NCI-H345 (cell line): ENCODE data around the gene PRAME.
"Not testable (repeated sequence)": the region's sequence is repeated elsewhere in the genome, so short reads cannot be mapped to it uniquely, and the experiment has no call there.

ENCODE experiments used
- DNase-seq: peaks from one replicate; lab custom pipeline; 2025; lab: John Stamatoyannopoulos, UW

Gene PRAME

DNA sequence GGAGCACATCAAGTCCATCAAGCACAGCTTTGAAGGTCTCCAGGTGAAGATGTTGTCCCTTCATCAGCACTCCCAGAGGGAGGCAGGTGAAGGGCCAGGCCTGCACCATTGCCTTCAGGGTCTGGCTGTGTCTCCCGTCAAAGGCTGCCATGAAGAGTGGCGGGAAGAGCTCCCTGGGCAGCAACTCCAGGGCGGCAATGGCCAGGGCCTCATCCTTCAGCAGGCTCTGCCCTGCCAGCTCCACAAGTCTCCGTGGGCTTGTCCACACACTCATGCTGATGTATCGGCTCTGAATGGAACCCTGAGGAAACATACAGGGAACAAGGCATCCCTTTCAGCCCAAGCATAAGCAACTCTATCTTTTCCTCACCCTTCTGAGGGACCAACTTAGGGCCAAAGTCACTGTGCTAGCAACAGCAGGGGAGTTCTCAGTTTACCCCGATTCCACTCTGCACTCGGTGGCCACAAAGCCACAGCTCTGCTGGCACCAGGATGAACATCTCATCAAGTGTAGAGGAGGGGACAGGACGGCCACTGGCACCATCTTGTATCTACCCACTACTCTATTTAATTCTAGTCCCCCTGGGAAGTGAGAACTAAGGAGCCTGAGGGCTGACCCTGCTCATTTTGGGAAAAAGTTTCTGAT is 8.2 kb downstream of the PRAME start:
- no peak for DNase-seq

DNA sequence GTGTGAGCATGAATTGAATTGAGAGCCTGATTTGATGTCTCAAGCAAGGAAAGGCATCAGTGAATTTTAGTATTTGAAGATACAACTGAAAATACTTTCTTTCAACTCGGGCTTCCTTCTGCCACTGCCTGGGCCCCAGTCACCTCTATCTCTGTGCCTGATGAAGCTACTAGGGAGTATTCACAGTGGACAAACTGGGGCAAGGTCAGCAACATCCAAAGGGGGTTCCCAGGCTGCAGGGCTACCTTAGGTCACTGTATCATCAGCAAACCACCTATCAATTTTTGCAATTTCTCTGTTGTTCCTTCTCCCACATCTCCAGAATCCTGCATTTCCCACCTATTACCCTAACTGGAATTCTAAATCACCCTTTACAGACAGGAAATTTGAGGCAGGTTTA is 10.2 kb downstream of the PRAME start:
- DNase-seq = no peak

DNA sequence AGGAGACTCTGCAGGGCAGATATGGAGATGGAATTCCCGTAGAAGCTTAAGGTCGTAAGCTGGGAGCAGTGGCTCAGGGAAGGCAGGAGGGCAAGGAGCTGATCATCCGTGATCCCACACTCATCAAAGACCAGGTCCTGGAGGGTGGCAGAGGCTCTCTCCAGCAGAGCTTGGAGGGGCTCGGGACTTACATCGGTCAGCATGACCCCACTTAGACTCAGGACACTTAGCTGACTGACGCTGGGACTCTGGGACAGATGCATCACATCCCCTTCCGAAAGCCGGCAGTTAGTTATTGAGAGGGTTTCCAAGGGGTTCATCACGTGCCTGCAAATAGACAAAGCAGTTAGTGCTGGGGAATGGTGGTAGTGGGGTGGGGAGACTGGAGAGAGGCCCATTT is 10.7 kb downstream of the PRAME start:
- no peak for DNase-seq

DNA sequence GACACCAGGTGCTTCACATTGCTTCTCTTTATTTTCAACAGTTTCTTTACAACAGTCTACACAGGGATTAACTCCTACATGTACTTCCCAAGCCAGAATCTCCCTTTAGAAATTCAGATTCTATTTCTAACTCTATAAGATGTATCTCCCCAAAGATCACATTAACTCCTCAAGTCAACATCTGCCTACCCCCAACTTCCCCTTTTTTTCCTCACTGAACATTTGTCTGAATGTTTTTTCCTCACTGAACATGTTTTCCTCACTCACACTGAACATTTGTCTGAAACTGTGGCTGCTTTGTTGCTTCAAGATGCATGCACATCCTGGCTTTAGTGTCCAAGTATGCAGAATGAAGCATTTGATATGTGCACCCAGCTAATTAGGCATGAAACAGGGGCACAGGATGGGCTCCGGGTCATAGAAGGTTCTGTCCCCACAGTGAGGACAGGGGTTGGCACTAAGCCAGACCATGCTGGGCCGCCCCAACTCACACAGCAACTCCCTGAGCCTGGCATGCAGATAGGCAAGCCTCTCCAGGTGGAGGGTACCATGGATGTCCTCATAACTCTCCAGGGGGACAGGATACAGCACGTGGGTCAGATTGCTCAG is 11.3 kb downstream of the PRAME start:
- DNase-seq = no peak

DNA sequence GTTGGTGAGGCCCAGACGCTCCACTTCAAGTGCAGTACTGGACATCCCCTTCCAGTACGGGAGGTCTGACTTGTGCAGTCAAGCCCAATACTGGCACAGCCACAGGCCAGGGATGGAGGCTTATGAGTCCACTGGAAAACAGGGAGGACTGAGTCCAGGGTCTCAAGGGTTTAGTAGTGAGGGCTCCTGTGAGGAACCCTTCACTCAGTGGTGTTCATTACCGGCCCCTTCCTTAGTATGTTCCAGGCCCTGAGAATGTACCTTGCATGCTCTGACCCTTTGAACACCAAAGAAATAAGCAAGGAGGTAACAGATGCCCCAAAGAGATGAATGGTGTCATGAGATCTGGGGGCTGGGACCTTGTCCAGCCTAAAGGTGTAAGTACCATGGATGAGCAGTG is 11.8 kb downstream of the PRAME start:
- no peak for DNase-seq

DNA sequence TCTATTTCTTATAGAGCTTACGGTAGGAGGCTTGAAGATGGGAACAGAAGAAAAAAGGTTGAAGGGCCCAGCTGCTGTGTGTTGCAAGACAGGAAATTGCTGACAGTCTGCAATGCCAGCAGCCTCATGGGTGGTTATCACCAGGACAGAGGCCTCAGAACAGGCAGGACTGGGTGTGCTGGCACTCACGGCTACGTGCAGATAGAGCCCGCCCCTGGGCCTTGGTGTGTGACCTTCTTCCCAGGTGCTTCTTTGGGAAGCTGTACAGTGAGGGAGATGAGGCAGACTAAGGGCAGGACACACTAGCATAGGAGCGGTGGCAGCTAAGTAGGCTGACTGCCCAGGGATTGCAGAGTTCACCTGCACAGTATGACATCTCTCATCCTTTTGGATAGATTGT is 12.6 kb downstream of the PRAME start:
- DNase-seq = no peak

DNA sequence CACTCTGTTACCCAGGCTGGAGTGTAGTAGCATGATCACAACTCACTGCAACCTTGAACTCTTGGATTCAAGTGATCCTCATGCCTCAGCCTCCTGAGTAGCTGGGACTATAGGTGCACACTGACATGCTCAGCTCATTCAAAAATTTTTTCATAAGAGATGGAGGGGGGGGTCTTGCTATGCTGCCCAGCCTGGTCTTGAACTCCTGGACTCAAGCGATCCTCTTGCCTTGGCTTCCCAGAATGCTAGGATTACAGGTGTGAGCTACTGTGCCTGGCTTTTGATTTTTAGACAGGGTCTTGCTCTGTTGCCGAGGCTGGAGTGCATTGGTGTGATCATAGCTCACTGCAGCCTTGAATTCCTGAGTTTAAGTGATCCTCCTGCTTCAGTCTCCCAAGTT is 14.0 kb downstream of the PRAME start:
- no peak for DNase-seq

DNA sequence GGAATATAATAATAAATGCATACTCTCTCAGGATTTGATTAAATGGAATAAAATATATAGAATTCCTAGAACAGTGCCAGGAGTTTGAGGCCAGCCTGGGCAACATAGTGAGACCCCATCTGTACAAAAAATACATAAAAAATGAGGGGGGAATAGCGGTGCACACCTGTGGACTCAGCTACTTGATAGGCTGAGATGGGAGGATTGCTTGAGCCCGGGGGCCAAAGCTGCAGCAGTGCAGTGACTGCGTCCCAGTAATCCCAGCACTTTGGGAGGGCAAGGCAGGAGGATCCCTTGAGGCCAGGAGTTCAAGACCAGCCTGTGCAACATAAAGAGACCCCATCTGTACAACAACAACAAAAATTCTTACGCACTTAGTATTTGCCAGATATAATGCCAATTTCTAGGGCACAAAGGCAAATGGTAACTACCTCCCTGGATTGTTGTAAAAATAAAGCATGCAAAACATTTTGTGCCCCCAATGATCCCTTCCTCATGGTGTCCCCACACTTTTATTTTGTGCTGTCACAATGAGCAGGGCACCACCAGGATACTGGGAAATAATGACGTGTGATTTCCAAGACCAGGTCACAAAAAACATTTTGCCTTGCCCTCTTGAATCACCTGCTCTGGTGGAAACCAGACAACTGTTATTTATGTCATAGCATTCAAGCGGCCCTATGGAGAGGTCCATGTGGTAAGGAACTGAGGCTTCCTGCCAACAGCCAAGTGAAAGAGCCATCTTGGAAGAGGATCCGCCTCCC is 20.7 kb downstream of the PRAME start:
- DNase-seq = no peak

DNA sequence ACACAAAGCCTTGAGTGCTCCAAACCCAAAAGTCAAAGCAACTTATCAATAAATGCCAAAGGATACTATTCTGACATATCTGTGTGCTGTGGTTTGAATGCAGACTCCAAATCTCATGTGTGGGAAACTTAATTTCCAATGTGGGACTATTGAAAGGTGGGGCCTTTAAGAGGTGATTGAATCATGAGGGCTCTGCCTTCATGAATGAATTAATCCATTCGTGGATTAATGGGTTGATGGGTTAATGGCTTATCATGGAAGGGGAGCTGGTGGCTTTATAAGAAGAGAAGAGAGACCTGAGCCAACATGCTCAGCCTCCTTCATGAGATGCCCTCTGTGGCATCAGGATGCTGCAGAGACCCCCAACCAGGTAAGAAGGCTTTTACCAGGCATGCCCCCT is 22.1 kb downstream of the PRAME start:
- no peak for DNase-seq

DNA sequence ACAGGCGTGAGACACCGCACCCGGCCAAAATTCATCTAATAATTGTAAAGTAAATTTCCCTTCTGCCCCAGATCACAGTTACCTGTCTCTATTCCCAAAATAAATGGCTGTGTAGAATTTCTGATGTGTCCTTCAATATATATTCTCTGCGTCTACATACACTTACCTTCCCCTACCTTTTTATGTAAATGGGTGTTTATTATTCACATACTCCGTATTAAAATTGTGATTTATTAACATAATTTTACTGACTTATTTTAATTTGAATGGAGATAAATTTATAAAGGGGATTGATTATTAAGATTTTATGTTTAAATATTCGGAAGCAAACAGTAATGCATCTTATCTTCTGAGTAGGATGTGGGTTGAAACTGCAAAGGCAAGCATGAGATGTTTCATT is 22.6 kb downstream of the PRAME start:
- no peak for DNase-seq

DNA sequence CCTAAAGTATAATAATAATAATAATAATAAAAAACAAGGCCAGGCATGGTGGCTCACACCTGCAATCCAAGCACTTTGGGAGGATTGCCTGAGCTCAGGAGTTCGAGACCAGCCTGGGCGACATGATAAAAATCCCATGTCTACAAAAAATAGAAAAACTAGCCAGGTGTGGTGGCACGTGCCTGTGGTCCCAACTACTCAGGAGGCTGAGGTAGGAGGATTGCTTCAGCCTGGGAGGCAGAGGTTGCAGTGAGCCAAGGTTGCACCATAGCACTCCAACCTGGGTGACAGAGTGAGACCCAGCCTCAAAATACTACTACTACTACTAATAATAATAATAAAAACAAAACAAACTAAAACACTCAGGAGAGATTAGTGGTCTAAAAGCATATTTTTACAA is 23.4 kb downstream of the PRAME start:
- no peak for DNase-seq

DNA sequence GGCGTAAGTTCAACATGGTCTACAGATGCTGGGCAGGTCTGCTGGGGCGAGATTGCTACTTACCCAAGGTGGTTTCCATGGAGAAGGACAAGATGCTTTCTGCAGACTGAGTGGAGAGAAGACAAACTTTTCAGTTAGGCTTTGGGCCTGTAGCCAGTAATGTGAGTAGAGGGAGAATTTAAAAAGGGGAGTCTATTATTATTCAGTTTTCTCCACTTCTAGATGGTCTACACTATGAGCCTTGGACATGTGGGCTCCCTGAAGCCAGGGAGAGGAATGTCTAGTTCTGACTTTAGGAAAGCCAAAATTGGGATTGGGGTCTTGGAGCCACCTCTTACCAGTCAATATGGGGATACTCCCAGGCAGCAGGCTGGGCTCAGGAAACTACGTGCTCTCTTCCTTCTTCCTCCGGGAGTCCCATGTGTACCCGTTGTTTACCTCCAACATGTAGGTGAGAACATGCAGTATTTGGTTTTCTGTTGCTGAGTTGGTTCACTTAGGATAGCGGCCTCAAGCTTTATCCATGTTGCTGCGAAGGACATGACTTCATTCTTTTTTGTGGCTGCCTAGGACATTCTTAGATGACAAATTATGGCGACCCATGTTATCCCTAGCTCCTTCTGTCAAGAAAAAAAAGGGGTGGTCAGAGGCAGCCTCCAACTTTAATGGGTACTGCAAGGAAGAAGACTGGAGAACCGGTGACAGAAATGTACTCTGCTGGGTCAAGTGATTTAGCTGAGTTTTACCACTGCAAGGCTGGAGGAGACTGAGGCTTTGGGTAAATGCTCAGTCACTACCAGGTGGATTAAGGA is 24.3 kb downstream of the PRAME start:
- DNase-seq = no peak

DNA sequence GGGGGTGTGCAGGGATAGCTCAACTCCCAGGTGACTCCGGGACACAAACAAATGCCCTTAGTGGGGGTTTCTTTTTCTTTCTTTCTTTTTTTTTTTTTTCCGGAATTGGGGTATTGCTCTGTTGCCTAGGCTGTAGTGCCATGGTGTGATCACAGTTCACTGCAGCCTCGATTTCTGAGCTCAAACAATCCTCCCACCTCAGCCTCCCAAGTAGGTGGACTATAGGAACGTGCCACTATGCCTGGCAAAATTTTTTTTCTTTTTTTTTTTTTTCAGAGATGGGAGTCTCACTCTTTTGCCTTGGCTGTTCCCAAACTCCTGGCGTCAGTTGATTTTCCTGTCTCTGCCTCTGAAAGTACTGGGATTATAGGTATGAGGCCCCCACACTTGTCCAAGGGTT is 25.2 kb downstream of the PRAME start:
- no peak for DNase-seq

DNA sequence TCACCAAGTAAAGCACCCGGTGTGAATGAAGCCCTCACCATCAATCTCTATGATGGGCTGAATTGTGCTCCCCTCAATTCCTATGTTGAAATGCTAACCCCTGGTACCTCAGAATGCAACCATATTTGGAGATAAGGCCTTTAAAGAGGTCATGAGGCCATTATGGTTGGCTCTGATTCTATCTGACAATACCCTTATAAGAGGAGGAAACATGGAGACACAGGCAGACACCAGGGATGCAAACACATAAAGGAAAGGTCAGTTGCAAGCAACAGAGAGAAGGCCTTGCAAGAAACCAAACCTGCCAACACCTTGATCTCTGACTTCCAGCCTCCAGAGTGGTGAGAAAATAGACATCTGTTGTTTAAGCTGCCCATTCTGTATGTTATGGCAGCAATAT is 25.6 kb downstream of the PRAME start:
- no peak for DNase-seq

DNA sequence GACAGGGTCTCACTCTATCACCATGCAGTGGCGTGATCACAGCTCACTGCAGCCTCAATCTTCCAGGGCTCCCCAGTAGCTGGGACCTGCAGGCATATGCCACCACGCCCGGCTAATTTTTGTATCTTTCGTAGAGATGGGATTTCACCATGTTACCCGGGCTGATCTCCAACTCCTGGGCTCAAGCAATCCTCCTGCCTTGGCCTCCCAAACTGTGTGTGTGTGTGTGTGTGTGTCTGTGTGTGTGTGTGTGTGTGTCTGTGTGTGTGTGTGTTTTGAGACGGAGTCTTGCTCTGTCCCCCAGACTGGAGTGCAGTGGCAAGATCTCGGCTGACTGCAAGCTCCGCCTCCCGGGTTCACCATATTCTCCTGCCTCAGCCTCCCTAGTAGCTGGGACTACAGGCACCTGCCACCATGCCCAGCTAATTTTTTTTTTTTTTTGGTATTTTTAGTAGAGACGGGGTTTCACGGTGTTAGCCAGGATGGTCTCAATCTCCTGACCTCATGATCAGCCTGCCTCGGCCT is 26.5 kb downstream of the PRAME start:
- DNase-seq = not testable (repeated sequence)

DNA sequence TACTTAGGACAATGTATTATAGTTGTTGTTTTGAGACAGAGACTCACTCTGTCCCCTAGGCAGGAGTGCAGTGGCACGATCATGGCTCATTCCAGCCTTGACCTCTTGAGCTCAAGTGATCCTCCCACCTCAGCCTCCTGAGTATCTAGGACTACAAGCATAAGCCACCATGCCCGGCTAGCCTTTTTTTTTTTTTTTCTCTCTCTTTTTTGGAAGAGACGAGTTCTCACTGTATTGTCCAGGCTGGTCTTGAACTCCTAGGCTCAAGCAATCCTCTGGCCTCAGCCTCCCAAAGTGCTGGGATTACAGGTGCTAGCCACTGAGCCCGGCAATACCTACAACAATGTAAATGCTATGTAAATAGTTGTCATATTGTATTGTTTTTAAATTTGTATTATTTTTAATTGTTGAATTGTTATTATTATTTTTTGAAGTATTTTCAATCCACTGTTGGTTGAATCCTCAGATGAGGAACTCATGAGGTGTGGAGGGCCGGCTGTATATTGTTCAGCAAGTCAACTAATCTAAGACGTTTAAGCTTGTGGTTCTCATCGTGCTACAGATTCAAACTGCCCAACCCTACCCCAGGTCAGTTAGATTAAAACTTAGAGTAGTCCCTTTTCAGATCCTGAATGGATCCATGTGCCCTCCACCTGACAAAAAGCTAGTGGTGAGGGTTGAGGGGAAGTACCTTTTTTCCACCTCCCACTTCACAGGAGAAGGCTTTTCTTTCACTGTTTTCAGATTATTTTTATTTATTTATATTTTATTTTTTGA is 27.1 kb downstream of the PRAME start:
- no peak for DNase-seq

DNA sequence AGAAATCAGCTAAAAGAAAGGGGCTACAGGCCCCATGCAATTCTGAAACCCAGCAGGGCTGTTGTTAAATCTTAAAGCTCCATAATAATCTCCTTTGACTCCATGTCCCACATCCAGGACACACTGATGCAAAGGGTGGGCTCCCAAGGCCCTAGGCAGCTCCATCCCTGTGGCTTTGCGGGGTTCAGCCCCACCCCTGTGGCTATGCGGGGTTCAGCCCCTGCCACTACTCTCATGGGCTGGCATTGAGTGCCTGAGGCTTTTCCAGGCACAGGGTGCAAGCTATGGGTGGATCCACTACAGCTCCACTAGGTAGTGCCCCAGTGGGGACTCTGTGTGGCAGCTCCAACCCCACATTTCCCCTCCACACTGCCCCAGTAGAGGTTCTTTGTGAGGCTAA is 30.3 kb downstream of the PRAME start:
- DNase-seq = no peak

DNA sequence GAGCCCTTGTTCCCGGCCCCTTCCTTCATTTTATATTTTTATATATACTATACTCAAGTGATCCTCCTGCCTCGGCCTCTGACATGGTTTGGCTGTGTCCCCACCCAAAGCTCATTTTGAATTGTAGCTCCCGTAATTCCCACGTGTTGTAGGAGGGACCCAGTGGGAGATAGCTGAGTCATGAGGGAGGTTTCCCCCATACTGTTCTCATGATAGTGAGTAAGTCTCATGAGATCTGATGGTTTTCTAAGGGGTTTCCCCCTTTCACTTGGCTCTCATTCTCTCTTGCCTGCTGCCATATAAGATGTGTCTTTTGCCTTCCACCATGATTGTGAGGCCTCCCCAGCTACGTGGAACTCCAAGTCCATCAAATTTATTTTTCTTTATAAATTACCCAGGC is 31.8 kb downstream of the PRAME start:
- no peak for DNase-seq

DNA sequence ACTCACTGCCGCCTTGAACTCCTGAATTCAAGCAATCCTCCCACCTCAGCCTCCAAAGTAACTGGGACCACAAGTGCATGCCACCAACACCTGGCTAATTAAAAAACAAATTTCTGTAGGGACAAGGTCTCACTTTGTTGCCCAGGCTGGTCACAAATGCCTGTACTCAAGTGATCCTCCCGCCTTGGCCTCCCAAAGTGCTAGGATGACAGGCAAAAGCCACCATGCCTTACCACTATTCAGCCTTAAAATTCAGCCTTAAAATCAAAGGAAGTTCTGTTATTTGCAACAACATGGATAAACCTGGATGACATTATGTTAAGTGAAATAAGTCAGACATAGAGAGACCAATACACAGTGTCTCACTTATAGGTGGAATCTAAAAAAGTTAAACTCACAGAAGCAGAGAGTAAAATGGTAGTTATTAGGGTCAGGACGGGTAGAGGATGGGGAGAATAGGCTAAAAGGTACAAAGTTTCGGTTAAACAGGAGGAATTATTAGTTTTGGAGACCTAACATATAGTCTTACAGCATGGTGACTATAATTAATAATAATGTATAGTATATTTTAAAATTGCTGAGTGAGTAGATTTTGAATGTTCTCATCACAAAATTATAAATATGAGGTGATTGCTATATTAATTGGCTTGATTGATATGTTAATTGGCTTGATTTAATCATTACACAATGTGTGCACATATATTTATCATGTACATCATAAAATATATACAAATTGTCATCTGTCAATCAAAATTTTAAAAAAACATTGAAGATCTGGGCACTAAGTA is 32.7 kb downstream of the PRAME start:
- no peak for DNase-seq

DNA sequence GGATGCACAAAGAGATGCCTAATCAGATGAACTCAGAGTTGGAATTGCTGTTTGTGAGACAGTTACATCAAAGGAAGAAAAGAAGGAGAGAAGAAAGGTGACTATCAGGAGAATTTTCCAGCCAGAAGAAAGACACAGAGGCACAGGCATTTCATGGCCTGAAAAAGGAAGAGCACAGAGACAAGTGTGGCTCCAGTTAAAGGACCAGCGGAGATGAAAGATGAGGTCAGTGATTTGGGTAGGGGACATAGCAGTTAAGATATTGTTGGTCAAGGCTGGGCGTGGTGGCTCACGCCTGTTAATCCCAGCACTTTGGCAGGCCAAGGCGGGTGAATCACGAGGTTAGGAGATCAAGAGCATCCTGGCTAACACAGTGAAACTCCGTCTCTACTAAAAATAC is 35.6 kb downstream of the PRAME start:
- DNase-seq = no peak

DNA sequence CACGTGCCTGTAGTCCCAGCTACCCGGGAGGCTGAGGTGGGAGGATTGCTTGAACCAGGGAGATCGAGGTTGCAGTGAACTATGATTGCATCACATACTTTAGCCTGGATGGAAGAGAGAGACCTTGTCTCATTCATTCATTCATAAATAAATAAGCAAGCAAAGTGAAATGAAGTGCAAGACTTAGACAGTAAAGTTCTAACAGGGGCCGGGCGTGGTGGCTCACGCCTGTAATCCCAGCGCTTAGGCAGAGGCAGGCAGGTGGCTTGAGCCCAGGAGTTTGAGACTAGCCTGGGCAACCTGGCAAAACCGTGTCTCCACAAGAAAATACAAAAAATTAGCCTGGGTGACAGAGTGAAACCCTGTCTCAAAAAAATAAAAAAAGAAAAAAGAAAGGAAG is 37.4 kb downstream of the PRAME start:
- DNase-seq = no peak
